ENCODE measurements around the gene ANKRD28.
"Not testable (repeated sequence)": the region's sequence is repeated elsewhere in the genome, so short reads cannot be mapped to it uniquely, and the experiment has no call there.

Gene ANKRD28

DNA sequence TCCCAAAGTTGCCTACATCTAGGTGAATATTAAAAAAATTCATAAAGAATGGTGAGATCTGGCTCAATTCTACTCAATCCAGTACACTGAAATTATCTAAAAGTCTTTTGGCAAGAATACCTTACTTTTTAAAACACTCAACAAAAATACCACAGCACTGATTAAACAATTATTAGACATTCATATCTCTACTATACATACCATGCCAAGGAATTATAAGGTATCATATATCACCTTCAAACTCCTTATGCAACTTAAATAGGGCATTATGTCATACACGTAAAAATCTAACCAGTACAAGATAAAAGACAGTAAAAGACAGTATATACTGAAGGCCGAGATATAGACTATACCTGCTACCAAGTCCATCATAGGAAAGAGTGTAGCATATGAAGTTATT, 6.1 kb upstream of the ANKRD28 start:
- no peak for DNase-seq (ENCODE audit: low read depth)

- DNase-seq (ENCODE audit: low read depth), result no peak
These were observed 3.5 kb upstream of the ANKRD28 start for GRCh38 chr3:15801298-15801697.

- no peak for DNase-seq (ENCODE audit: low read depth)
These were observed 3.0 kb upstream of the ANKRD28 start for GRCh38 chr3:15800780-15801179.

- DNase-seq (ENCODE audit: low read depth), result no peak
These were observed 2.5 kb upstream of the ANKRD28 start for GRCh38 chr3:15800327-15800726.

DNA sequence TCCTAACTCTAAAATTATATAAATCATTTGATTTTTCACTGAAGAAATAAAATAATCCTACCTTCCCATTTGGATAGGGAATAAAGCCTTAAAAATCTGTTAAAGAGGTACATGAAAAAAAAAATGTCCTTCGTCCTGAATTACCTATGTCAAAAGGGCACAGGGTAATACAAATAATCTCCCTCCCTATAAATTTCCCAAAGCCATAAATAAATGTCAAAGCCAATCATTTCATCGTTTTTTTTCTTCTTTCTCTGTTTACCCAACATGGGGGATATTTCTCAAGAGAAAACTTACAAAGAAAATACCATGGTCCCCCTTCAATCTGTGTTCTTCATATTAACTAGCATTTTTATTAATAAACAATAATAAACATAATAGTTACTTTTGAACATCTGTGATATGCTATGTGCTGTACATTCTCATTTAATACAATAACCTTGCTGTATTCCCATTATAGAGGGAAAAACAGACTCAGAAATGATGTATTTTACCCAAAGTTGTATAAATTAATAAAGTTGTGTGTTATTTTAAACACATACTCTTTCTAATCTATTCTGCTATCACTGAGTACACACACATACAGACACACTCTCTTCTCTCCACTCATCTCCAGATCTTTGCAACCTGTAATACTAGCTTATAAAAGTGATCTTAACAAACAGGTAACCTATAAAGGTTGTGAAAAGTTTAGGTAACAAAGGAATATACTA, 910 bp upstream of the ANKRD28 start:
- DNase-seq (ENCODE audit: low read depth), result no peak

DNA sequence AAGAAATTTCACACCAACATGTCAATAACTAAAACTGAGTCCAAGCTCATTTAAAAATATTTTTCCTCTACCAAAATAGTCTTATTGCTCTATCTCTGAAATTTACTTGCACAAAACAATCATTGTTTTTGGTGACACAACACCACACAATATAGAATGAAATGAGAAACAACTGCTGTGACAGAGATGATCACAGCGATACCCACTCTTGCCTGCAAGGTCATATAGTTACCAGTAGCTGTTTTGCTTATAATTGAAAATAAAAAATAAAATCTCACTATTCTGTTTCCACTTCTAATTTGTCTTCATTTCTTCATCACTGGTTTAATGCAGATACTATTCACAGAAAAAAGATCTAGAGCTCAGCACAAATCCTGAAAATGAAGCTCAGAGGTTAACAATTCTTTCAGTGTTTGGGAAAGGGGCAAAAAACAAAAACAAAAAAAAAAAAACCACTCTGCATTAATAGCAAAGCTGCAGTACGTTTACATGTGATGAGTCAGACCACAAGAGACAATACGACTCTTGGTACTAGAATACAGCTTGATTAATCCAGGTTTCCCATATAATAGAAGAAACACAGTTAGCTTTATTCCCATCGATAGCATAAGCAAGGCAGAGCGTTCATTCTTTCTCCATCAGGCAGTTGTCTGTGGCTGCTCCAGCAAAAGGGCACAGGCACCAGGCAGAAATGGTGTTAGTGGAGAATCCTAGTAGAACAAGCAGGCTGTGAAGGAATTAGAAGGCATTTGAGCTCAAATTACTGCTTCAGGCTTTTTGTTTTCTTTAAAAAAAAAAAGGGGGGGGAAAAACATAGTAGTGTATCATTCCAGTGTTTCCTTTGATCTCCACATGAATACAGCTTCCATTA, 773 bp downstream of the ANKRD28 start:
- no peak for DNase-seq (ENCODE audit: low read depth)

DNA sequence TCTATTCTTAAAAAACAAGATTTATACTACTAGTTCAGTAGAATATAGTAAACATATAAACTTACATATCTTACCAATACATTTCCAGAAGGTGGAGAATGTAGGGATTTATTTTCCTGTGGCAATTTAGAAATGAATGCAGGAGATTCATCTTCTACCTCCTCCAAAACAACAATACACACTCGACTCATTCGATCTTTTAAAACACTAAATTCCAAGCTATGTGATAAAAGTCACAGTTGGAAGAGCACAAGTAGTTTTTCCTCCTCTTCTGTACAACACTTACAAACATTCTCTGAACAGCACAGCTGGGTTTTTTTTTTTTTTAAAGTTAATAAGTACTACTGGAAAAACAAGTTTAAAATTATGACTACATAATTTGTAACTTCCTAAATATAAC, 1.4 kb downstream of the ANKRD28 start:
- no peak for DNase-seq (ENCODE audit: low read depth)

DNA sequence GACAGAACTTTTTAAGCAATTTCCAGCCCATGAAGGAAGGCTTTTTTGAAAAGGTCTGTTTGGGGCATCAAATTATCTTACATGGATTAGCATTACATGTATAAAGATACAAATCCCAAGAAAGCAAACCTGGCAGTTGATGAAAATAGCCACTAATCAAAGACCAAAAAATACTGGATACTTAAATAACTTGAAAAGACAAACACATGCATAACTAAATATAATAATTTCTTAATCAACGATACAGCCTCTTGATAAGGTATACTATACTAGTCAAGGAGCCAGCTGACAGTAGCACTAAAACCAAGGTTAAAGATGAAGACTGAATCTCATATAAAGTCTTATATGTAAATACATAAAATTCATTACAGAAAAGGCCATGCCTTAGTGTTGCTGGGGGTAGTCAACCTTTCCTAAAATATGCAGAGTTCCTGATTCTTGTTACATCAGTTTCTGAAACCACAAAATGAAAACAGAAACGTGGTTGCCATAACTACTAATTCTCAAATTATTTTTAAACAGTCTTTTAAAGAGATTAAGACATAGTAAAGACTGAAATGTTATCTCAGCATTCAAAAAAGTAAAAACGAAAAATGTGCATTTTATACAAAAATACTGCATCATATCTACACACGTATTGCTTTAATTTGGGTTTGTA, 2.0 kb downstream of the ANKRD28 start:
- DNase-seq (ENCODE audit: low read depth), result no peak

- no peak for DNase-seq (ENCODE audit: low read depth)
These were observed 2.7 kb downstream of the ANKRD28 start for GRCh38 chr3:15794842-15795650.

DNA sequence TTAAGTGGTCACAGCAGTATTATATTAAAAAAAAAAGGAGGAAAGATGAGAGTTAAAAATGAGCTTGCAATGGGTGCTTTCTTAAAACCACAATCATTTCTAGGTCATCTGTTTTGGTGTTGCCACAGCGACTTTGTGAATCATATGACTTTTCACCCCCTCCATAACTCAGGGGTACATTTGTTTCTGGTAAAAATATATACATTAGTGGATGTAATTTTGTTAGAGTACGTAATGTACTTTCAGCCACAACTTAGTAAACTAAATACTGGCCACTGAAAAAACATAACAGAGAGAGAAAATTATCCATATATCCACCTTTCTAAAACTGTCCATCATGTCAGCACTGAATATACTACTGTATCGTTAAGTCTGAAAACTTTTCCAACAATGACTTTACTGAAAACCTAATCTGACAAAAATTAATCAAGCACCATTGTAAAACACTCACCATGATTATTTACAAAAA, 3.4 kb downstream of the ANKRD28 start:
- DNase-seq (ENCODE audit: low read depth), result no peak

DNA sequence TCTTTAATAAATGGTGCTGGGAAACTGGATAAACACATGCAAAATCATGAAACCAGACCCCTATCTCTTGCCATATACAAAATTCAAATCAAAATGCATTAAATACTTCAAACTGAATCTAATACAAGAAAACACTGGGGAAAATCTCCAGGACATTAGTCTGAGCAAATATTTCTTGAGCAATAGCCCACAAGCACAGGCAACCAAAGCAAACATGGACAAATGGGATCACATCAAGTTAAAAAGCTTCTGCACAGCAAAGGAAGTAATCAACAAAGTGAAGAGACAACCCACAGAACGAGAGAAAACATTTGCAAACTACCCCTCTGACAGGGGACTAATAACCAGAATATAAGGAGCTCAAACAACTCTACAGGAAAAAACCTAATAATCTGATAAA, 6.3 kb downstream of the ANKRD28 start:
- no peak for DNase-seq (ENCODE audit: low read depth)

- DNase-seq (ENCODE audit: low read depth), result no peak
These were observed 9.8 kb downstream of the ANKRD28 start for GRCh38 chr3:15787941-15788340.

- no peak for DNase-seq (ENCODE audit: low read depth)
These were observed 10.3 kb downstream of the ANKRD28 start for GRCh38 chr3:15787526-15787925.

DNA sequence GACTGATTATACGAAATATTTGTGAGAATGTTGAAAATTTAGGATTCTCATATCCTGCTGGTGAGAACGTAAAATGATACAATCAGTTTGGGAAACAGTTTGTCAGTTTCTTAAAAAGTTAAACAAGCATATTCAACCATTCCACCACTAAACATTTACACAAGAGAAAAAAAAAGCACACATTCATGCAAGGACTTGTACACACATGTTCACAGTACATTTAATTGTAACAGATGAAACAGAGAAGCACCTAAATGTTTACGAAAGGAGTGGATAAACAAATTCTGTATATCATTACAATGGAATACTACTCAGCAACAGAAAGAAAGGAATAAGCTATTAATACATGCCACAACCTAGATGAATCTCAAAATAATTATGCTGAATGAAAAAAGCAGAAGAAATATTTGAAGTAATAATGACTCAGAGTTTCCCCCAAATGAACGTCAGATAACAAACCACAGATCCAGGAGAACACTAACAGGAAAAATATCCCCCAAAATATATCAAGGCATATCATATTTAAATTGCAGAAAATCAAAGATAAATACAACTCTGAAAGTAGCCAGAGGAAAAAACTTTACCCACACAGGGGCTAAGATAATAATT, 14.3 kb downstream of the ANKRD28 start:
- peak; percentile 53 for DNase-seq (ENCODE audit: low read depth)

DNA sequence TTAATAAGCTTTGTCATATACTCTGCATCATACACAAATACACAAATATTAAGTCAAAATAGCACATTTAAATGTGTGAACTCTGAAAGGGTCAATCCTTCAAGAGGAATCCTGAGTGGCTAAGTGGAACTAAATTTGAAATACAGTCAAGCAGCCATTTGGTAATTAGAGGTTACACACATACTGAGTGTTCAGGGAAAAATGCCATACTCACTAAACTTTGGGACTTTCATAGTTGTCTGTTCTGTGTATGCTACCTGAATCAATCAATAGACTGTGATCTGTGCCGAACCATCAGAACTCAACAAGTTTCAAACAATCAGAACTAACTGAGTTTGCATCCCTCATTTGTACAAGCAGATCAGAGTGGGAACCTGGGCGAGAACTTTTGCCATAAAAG, 15.3 kb downstream of the ANKRD28 start:
- DNase-seq (ENCODE audit: low read depth), result no peak

DNA sequence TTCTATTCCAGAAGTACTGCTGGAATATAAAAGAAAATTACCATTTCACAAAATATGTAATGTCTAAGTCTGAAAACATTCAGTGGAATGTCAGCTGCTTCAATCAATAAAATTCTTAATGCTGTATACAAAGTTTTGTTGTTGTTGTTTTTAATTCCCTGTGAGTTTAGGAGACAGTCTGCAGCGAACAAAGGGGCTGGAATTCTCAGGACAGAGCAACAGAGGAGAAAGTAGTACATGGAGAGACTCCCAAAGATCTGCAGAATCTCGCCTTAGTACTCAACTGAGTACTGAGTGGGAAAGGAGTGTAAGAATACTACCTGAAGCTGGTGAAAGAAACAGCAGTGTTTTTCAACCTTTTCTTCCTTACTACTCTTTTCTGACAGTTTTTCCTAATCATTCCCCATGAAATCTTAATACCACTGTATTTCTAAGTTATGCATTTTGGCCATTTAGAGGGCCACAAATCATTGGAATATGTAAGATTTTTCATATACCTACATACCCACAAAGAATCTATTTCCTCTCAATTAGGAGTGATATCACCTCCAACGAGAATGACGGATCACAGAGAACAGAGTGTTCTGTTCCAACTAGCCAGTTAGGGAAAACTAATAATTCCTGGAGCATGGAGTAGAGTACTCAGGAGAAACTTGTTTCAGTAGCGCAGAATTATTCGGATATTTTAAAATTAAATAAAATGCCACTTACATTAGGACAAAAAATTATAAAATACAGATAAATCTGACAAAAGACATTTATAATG, 16.0 kb downstream of the ANKRD28 start:
- DNase-seq (ENCODE audit: low read depth), result no peak

GRCh38 chr3:15781131-15781530, 16.6 kb downstream of the ANKRD28 start:
- no peak for DNase-seq (ENCODE audit: low read depth)

DNA sequence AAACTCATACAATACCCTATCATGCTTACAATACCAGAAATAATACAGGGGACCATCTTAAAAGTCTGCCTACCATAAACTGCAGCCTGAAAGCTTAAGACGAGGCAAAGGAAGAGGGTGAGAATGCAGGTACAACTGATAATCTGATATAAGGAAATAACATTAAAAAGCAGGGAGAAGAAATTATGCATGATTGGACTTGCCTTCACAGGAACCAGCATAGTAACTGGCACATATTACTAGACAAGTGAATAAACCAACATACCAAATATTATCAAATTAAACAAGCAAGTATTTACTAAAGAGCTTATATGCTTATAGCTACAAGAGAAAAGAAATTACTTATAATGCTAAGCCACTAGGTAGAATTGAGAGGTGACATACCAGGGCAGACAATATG, 18.7 kb downstream of the ANKRD28 start:
- no peak for DNase-seq (ENCODE audit: low read depth)

GRCh38 chr3:15778332-15778858, 19.4 kb downstream of the ANKRD28 start:
- DNase-seq (ENCODE audit: low read depth), result no peak

DNA sequence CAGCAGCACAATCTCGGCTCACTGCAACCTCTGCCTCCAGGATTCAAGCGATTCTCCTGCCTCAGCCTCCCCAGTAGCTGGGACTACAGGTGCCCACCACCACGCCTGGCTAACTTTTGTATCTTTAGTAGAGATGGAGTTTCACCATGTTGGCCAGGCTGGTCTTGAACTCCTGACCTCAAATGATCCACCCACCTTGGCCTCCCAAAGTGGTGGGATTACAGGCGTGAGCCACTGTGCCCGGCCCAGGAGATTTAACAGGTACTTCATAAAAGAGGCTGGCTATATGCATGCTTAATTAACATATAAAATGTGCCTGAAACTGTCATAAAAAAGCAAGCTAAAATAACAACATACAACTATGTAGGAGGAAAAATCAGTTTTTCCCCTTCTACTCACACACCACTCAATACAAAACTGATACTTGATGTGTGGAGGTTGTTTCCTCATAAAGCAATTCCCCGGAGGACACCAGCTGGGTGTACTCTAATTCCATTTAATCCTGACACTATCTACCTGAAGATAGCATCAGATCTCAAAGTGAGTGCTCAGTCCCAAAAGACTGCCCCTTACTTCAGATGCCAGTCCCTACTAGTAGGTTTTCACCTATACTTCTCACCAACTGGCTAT, 22.7 kb downstream of the ANKRD28 start:
- not testable (repeated sequence) for DNase-seq (ENCODE audit: low read depth)

Data from non-pigmented ciliary epithelial cell (primary cell).